ENCODE data around the gene PRKCE. TPM values are rescaled to one million over a fixed set of nuclear protein-coding genes. Genes with fewer than 3 reads are reported as not detected.

The PRKCE gene
- total and polyA plus RNA-seq, 2 of the 8 experiments (the other 6 are each of a cell fraction or from before 2014, with no cell fraction given) = 0.54 to 2.1 TPM

DNA sequence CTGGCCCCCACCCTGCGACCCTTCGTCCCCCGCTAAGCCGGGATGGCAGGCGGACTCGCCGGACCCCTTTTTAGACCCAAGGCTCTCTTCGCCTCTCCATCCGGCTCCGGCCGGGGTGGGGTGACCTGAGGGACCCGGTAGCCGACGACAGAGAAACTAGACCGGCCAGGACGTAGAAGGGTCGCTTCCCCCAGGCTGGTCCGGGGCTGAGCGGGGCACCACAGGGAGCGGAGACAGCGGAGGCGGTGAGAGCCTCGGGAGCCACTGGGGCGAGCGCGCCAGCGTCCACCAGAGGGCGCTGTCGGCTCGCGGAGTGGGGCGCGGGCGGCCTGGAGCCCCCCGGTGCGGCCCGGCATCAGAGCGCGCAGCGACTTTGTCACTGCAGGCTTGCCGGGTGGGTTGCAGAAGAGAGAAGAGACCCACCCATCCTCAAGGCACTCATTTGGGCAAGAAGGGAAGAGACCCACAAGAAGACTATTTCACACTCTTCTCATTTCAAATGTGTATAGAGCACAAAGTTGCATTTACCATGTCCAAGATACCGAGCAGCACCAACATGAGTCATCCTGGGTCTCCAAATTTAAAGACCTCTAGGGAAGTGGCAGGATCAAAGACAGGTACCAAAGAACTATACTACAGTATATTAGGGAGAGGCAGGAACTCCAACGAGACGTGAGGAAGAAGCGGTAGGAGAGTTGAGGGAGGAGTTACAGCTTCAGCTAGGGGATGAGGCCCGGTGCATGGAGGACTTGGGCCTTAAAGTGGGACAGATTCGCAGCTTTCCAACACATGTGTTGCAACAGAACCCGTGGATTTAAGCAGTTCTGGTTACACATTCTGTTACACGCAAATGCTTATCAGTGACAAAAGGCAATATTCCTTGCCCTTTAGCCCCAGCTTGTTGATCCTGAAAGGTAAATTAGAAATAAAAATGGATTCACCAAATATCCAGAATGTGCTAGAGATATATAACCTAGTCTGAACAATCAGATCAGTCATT lies 7.6 kb upstream of the PRKCE start:
- Histone ChIP-seq H2AK5ac (ENCODE audit: low read depth, low read length) (no peak overlapping the region), H3K14ac (ENCODE audit: insufficient read length) (no peak overlapping the region), H3K4me1 (replicated peaks in 1 of 4; ENCODE audit: control insufficient read depth in 3 of 4, insufficient read depth in 4 of 4, low read length in 3 of 4) (peaks cover 2 to 8% (median 3%) of the 10 kb centered on the region in 4 experiments; a peak in 4 of 7 replicates), H3K9me3 (ENCODE audit: insufficient read depth in 2 of 2, low read depth in 1 of 2, low read length in 1 of 2) (no peaks in the 10 kb centered on the region), H3K79me2 (ENCODE audit: control insufficient read depth in 1 of 2, insufficient read depth in 2 of 2, low read length in 2 of 2) (no peaks in the 10 kb centered on the region), H3K4ac (replicated peaks; ENCODE audit: insufficient read length, low read depth, low read length) (no peak overlapping the region), H2BK20ac (ENCODE audit: low read length) (no peak overlapping the region), H4K20me1 (replicated peaks in 1 of 2; ENCODE audit: control insufficient read depth in 1 of 2, insufficient read depth in 2 of 2, low read length in 2 of 2) (no peaks in the 10 kb centered on the region), H2BK12ac (ENCODE audit: low read depth, low read length) (0 out of 2 replicates have a peak overlapping the region, but pooled peaks have one; percentile 27), H3K27ac (ENCODE audit: low read depth, low read length) (no peak overlapping the region), H4K5ac (ENCODE audit: insufficient read length, low read depth, low read length) (no peak overlapping the region), H3K9ac (replicated peaks in 1 of 4; ENCODE audit: extremely low read depth in 1 of 4, low read depth in 3 of 4, low read length in 3 of 4) (no peak overlapping the region), H3K23ac (ENCODE audit: insufficient read length) (no peak overlapping the region), H3K27me3 (replicated peaks in 1 of 4; ENCODE audit: control insufficient read depth in 3 of 4, extremely low read depth in 1 of 4, insufficient read depth in 3 of 4, low read length in 3 of 4) (peaks cover 3 to 35% (median 24%) of the 10 kb centered on the region in 4 experiments), H2BK120ac (replicated peaks; ENCODE audit: low read depth, low read length) (no peak overlapping the region), H4K8ac (ENCODE audit: extremely low read depth, insufficient read depth, low read length) (no peak overlapping the region), H2AFZ (ENCODE audit: low read length) (peak overlapping the region; percentile 52), H3K56ac (replicated peaks; ENCODE audit: insufficient read length, low read depth, low read length) (no peak overlapping the region), H3K4me3 (ENCODE audit: extremely low read depth in 1 of 4, insufficient read depth in 2 of 4, low read depth in 3 of 4, low read length in 4 of 4) (peak overlapping the region; percentile 6 to 59 (median 21); a peak in 7 of 8 replicates), H2BK5ac (ENCODE audit: low read depth, low read length) (no peak overlapping the region), H3K23me2 (ENCODE audit: low read depth, low read length) (peaks cover 1% of the 10 kb centered on the region; the same call in 1 of the 2 replicates), H2BK15ac (ENCODE audit: low read length) (no peak overlapping the region), H3K36me3 (ENCODE audit: control insufficient read depth in 2 of 4, insufficient read depth in 4 of 4, low read length in 3 of 4) (no peaks in the 10 kb centered on the region), H3K4me2 (ENCODE audit: insufficient read depth in 1 of 2, low read depth in 2 of 2, low read length in 2 of 2) (peak overlapping the region; percentile 0 to 65; a peak in 3 of 4 replicates), H3K18ac (ENCODE audit: extremely low read depth, low read length) (no peak overlapping the region), H3K79me1 (ENCODE audit: low read depth, low read length) (no peaks in the 10 kb centered on the region), H4K91ac (replicated peaks; ENCODE audit: insufficient read length, low read length) (no peak overlapping the region)
- WGBS, 2 experiments (ENCODE audit: extremely low coverage in 1 of 2, insufficient coverage in 1 of 2, insufficient read length in 1 of 2, insufficient replicate concordance in 2 of 2, low coverage in 1 of 2, low lambda C conversion rate in 2 of 2, missing lambda C conversion rate in 1 of 2) = 24% methylated on average over 48 of the region's 49 CpGs; no CpG with 5 or more reads in 1 of the 2 experiments
- POLR2A ChIA-PET (ENCODE audit: partially characterized antibody) = no interaction called here
- DNase-seq (ENCODE audit: low read depth in 1 of 2, low spot score in 2 of 2) (peak in 1 of 2 experiments; percentile 92), FAIRE-seq (no peak)
- CTCF ChIA-PET (ENCODE audit: partially characterized antibody) = interaction anchor here (0.6 to 1.9 kb wide), 8 partner anchors 11 to 818 kb away, joined by 3 to 10 read pairs (median 4); no protein-coding TSS in a partner anchor
